ENCODE results near the gene RANBP9. TPM values are rescaled to one million over a fixed set of nuclear protein-coding genes. Genes with fewer than 3 reads are reported as not detected.

RANBP9 gene
- polyA plus RNA-seq, 3 donors: 1.8 to 26.1 (median 2.0) TPM

DNA sequence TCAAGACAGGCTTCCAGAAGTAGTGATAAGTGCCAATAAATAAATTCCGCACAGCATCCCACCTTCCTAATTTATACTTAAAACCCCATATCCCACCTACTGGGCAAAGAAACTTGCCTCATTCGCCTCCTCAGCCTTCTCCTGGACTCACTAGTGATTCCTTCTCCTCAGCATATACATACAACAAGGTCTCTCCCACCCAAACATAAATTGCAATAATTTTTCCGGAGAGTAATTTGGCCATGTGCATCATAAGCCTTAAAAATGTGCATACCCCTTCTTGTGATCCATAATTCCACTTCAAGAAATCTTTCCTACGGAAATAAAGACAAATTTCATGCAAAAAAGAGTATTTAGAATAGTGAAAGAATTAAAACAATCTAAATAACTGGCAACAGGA lies 26.8 kb downstream of the RANBP9 start:
- H4K20me1 ChIP-seq (ENCODE audit: insufficient read depth, low read length): peaks cover 87% of the 10 kb centered on the region
- no peak overlapping the region for H3K4me3 ChIP-seq (replicated peaks in 1 of 3; ENCODE audit: low read depth in 2 of 3, low read length in 3 of 3)
- H3K27ac Mint-ChIP-seq: peak overlapping the region in 1 of 7 donors; percentile 40
- TF ChIP-seq, protein P1, sequence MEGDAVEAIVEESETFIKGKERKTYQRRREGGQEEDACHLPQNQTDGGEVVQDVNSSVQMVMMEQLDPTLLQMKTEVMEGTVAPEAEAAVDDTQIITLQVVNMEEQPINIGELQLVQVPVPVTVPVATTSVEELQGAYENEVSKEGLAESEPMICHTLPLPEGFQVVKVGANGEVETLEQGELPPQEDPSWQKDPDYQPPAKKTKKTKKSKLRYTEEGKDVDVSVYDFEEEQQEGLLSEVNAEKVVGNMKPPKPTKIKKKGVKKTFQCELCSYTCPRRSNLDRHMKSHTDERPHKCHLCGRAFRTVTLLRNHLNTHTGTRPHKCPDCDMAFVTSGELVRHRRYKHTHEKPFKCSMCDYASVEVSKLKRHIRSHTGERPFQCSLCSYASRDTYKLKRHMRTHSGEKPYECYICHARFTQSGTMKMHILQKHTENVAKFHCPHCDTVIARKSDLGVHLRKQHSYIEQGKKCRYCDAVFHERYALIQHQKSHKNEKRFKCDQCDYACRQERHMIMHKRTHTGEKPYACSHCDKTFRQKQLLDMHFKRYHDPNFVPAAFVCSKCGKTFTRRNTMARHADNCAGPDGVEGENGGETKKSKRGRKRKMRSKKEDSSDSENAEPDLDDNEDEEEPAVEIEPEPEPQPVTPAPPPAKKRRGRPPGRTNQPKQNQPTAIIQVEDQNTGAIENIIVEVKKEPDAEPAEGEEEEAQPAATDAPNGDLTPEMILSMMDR (IDR thresholded peaks at IDR 0.05): no peak
- H3K36me3 ChIP-seq (replicated peaks in 1 of 2; ENCODE audit: control insufficient read depth in 1 of 2, insufficient read depth in 2 of 2, low read length in 2 of 2): peaks cover 6 to 15% of the 10 kb centered on the region in 2 donors
- H3K4me2 ChIP-seq (replicated peaks; ENCODE audit: extremely low read depth, low read length, poor library complexity, severe bottlenecking): no peak overlapping the region
- 100% methylated on average over 3 of the region's 4 CpGs for WGBS (ENCODE audit: insufficient coverage)
- H3K27me3 ChIP-seq (ENCODE audit: control insufficient read depth in 2 of 2, insufficient read depth in 2 of 2, low read length in 2 of 2): no peaks in the 10 kb centered on the region
- no peaks in the 10 kb centered on the region for H3K27me3 Mint-ChIP-seq (ENCODE audit: low read depth in 3 of 3)
- peaks cover 28 to 46% of the 10 kb centered on the region in 2 donors for H3K36me3 Mint-ChIP-seq
- DNase-seq: no peak
- intact Hi-C loops (cut with micrococcal nuclease): no loop called here
- no peak overlapping the region for H3K9ac ChIP-seq (ENCODE audit: insufficient read depth, low read length, poor library complexity, severe bottlenecking)
- H3K9me3 Mint-ChIP-seq: peaks cover 0 to 4% (median 2%) of the 10 kb centered on the region in 7 donors
- H3K79me2 ChIP-seq (ENCODE audit: insufficient read depth, low read length): peaks cover 96% of the 10 kb centered on the region
- H3K27ac ChIP-seq (ENCODE audit: low read depth in 1 of 2, low read length in 2 of 2): no peak overlapping the region
- H3K4me1 Mint-ChIP-seq: peaks cover 35% of the 10 kb centered on the region
- H3K9me3 ChIP-seq (replicated peaks in 1 of 2; ENCODE audit: control insufficient read depth in 1 of 2, insufficient read depth in 1 of 2, low read length in 2 of 2): no peaks in the 10 kb centered on the region
- peaks cover 13 to 20% of the 10 kb centered on the region in 2 donors for H3K4me1 ChIP-seq (ENCODE audit: control insufficient read depth in 1 of 2, insufficient read depth in 2 of 2, low read length in 2 of 2)
- no peak overlapping the region for H2AFZ ChIP-seq (ENCODE audit: insufficient read depth, low read depth, low read length, poor library complexity, severe bottlenecking)
- H3K4me3 Mint-ChIP-seq: no peak overlapping the region

DNA sequence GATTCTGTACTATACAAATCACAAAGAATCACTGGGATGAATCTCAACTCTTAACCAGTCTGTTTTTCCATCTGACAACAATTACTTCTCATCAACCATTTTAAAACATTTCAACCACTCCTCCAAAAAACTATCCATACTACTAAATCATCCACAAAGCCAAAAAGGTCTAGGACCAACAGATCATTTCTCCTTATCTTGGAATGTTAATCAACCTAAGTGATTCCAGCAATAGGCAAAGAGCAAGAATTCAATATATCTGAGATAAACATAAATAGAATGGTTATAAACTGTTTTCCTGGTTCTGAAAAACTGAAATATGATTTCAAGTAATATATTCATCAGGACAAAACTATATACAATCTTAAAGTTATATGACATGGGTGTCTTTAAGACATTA lies 28.6 kb downstream of the RANBP9 start:
- peaks cover 20 to 40% of the 10 kb centered on the region in 2 donors for H3K36me3 Mint-ChIP-seq

More for the DNA sequence above, 28.6 kb downstream of the RANBP9 start:
- intact Hi-C loops (cut with micrococcal nuclease): no loop called here
- Histone ChIP-seq H3K27ac (ENCODE audit: low read depth in 1 of 2, low read length in 2 of 2) (no peak overlapping the region), H3K4me3 (replicated peaks in 1 of 3; ENCODE audit: low read depth in 2 of 3, low read length in 3 of 3) (no peak overlapping the region), H2AFZ (ENCODE audit: insufficient read depth, low read depth, low read length, poor library complexity, severe bottlenecking) (no peak overlapping the region), H3K9ac (ENCODE audit: insufficient read depth, low read length, poor library complexity, severe bottlenecking) (no peak overlapping the region), H4K20me1 (ENCODE audit: insufficient read depth, low read length) (peaks cover 77% of the 10 kb centered on the region), H3K27me3 (ENCODE audit: control insufficient read depth in 2 of 2, insufficient read depth in 2 of 2, low read length in 2 of 2) (no peaks in the 10 kb centered on the region), H3K79me2 (ENCODE audit: insufficient read depth, low read length) (peaks cover 95% of the 10 kb centered on the region), H3K36me3 (replicated peaks in 1 of 2; ENCODE audit: control insufficient read depth in 1 of 2, insufficient read depth in 2 of 2, low read length in 2 of 2) (peaks cover 6 to 23% of the 10 kb centered on the region in 2 donors), H3K9me3 (replicated peaks in 1 of 2; ENCODE audit: control insufficient read depth in 1 of 2, insufficient read depth in 1 of 2, low read length in 2 of 2) (no peaks in the 10 kb centered on the region), H3K4me2 (replicated peaks; ENCODE audit: extremely low read depth, low read length, poor library complexity, severe bottlenecking) (no peak overlapping the region), H3K4me1 (ENCODE audit: control insufficient read depth in 1 of 2, insufficient read depth in 2 of 2, low read length in 2 of 2) (peaks cover 9 to 11% of the 10 kb centered on the region in 2 donors)
- Mint-ChIP-seq H3K4me1 (peaks cover 20% of the 10 kb centered on the region), H3K27me3 (ENCODE audit: low read depth in 3 of 3) (no peaks in the 10 kb centered on the region), H3K27ac (peak overlapping the region in 3 of 7 donors; percentile 1 to 29 (median 11)), H3K4me3 (no peak overlapping the region), H3K9me3 (peaks cover 0 to 4% (median 1%) of the 10 kb centered on the region in 7 donors)
- TF ChIP-seq, protein P1 (IDR thresholded peaks at IDR 0.05): no peak
- no peak for DNase-seq

Data from CD14-positive monocyte (primary cell).